GM12875 (cell line): Measurements from ENCODE around the gene ATP4A.

Experiments used
- H3K4me3 ChIP-seq: one replicate; pipeline ENCODE4 v1.5.1; 2011; ENCODE audit warnings: low read depth, low read length, control low read depth
- CTCF ChIP-seq: IDR thresholded peaks from 2 replicates; pipeline ENCODE4 v1.5.1; 2011; ENCODE audit warnings: low read depth, mild to moderate bottlenecking, control low read depth, inconsistent platforms, low read length, moderate library complexity, borderline replicate concordance; ENCODE audit not compliant: insufficient read depth

ATP4A gene

GRCh38 chr19:35554076-35554475 lies 9.4 kb downstream of the ATP4A start:
- no peak for TF ChIP-seq CTCF
- no peak overlapping the region for H3K4me3 ChIP-seq

GRCh38 chr19:35553385-35554000 lies 10.0 kb downstream of the ATP4A start:
- no peak overlapping the region for H3K4me3 ChIP-seq
- TF ChIP-seq CTCF, result no peak

GRCh38 chr19:35552534-35553384 lies 10.7 kb downstream of the ATP4A start:
- no peak overlapping the region for H3K4me3 ChIP-seq
- TF ChIP-seq CTCF, result no peak

GRCh38 chr19:35551091-35551810 lies 12.2 kb downstream of the ATP4A start:
- TF ChIP-seq CTCF, result no peak
- no peak overlapping the region for H3K4me3 ChIP-seq

- TF ChIP-seq CTCF, result no peak
- no peak overlapping the region for H3K4me3 ChIP-seq
These were observed 13.5 kb downstream of the ATP4A start for GRCh38 chr19:35549879-35550523.

GRCh38 chr19:35549174-35549788 lies 14.2 kb downstream of the ATP4A start:
- peak; percentile 72 for TF ChIP-seq CTCF
- no peak overlapping the region for H3K4me3 ChIP-seq
